BJ (cell line): ENCODE measurements around the gene KRTAP19-7. TPM values are rescaled to one million over a fixed set of nuclear protein-coding genes. Genes with fewer than 3 reads are reported as not detected.

ENCODE experiments used
- CTCF ChIA-PET: fragments of 350-600 bp; formaldehyde crosslinking; extraction: SDS; loops from one replicate; lab custom pipeline; 2021; ENCODE audit warnings: antibody characterized with exemption, inconsistent platforms; lab: Yijun Ruan, JAX
- POLR2A ChIA-PET: fragments of 300-600 bp; sonication (Branson Sonifier 250); formaldehyde crosslinking; extraction: SDS; loops from one replicate; lab custom pipeline; 2021; ENCODE audit warnings: antibody characterized with exemption; lab: Charles Lee
- DNase-seq: peaks from one replicate; pipeline ENCODE4 v3.0.0-alpha.2; 2011; ENCODE audit warnings: low read depth
- H3K27me3 ChIP-seq: 2 replicates; pipeline ENCODE4 v1.6.0; 2011; ENCODE audit warnings: low read length; ENCODE audit not compliant: control insufficient read depth, insufficient read depth
- H3K36me3 ChIP-seq: 2 replicates; pipeline ENCODE4 v1.5.1; 2011; ENCODE audit warnings: low read length; ENCODE audit not compliant: control insufficient read depth, insufficient read depth
- H3K4me3 ChIP-seq: 2 replicates; pipeline ENCODE4 v1.5.1; 2011; ENCODE audit warnings: low read depth, mild to moderate bottlenecking, control low read depth, low read length
- polyA plus RNA-seq: library from polyadenylated mRNA; depleted of rRNA; stranded (reverse); fragments of >200 nt; gene quantifications from 2 replicates; pipeline ENCODE4 v1.2.3, GENCODE V29; 2011
- TF ChIP-seq, protein P1 (sequence below): IDR thresholded peaks from 2 replicates; pipeline ENCODE4 v1.5.1; 2011; ENCODE audit warnings: low read depth, mild to moderate bottlenecking, control low read depth, inconsistent platforms, low read length, moderate library complexity; ENCODE audit not compliant: insufficient read depth

The KRTAP19-7 gene
- polyA plus RNA-seq, 1 experiment, result not detected

DNA sequence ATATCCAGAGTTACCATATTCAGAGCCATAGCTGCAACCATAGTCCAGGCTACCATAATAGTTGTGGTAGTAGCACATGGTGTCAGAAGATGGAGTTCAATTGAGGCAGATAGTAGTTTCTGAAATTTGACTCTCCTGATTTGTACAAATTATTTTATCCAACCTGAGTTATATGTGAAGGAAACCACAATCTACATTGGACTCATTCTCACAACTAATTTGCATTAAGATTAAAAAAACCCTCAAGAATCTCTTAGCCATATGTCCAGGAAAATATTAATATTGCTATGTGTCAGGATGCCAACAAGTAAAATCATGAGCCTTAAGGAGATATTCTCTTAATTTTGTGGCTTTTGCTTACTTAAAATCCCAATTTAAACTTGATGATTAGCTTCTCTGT, 29.2 kb upstream of the KRTAP19-7 start, which contains the start of gene KRTAP22-2:
TSS of gene KRTAP22-2 (minus strand) at position 101 of the 400 bp plus-strand sequence.
- no peak for DNase-seq
- TF ChIP-seq, protein P1, sequence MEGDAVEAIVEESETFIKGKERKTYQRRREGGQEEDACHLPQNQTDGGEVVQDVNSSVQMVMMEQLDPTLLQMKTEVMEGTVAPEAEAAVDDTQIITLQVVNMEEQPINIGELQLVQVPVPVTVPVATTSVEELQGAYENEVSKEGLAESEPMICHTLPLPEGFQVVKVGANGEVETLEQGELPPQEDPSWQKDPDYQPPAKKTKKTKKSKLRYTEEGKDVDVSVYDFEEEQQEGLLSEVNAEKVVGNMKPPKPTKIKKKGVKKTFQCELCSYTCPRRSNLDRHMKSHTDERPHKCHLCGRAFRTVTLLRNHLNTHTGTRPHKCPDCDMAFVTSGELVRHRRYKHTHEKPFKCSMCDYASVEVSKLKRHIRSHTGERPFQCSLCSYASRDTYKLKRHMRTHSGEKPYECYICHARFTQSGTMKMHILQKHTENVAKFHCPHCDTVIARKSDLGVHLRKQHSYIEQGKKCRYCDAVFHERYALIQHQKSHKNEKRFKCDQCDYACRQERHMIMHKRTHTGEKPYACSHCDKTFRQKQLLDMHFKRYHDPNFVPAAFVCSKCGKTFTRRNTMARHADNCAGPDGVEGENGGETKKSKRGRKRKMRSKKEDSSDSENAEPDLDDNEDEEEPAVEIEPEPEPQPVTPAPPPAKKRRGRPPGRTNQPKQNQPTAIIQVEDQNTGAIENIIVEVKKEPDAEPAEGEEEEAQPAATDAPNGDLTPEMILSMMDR, result no peak
- Histone ChIP-seq H3K36me3 (no peaks in the 10 kb centered on the region), H3K27me3 (no peaks in the 10 kb centered on the region), H3K4me3 (no peak within 1 kb of the TSS)
- POLR2A ChIA-PET, result no interaction called here
- CTCF ChIA-PET, result no interaction called here

DNA sequence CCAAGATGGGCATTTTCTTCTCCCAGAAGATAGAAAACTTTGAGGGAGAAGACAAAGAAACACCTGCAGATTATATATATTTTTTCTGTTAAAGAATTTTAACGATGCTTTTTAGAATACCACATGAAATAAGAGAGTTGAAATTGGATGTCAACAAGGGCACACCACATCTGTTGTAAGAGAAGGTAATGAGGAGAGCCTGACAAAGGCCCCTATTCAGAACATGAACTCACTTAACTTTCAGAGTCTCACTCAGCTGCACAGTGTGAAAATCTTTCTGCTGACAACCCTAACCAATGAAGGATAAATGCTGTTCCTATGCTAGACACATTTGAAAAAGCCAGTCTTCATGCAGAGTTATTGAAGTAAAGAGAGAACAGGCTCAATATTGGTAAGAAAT, 21.8 kb upstream of the KRTAP19-7 start:
- Histone ChIP-seq H3K4me3 (no peak overlapping the region), H3K27me3 (no peaks in the 10 kb centered on the region), H3K36me3 (no peaks in the 10 kb centered on the region)
- CTCF ChIA-PET, result no interaction called here
- TF ChIP-seq, protein P1, result no peak
- no peak for DNase-seq
- POLR2A ChIA-PET, result no interaction called here

DNA sequence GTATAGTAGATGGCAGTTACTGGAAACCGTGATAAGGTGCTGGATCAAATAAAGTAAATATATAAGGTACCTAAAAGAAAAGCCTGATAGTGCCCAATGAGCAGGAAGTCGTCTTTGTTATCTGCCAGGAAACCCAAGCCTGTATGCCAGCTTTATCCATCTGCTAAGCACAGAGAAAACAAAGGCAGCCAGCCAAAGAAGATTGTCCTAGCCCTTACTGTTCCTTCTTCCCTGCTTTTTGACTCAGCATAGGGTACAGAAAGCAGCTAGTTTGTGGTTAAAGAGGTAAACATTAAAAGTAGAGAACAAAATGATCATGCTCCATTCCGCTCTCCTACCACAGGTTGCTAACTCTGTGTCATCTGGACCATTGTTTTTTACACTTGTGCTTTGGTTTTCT, 19.0 kb upstream of the KRTAP19-7 start:
- POLR2A ChIA-PET, result no interaction called here
- Histone ChIP-seq H3K4me3 (no peak overlapping the region), H3K36me3 (no peaks in the 10 kb centered on the region), H3K27me3 (no peaks in the 10 kb centered on the region)
- CTCF ChIA-PET, result no interaction called here
- TF ChIP-seq, protein P1, result no peak
- DNase-seq, result no peak

DNA sequence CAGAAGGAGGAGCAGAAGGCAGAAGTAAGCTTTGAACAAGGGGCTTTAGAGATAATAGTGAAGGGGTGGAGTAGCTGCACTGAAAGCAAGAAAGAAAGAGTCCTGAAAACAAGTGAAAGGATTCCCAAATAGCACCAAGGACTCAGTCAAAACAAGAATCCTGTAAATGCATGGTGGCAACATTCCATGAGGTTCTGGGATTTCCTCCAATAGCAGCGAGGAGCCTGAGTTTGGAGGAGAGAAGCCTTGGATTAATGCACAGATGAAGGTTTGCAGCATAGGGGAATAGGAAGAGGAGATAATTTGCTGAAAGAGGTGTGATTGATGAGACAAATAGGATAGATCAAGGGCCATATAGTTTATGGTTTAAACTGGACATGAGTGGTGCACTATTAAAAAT, 18.2 kb upstream of the KRTAP19-7 start:
- no peaks in the 10 kb centered on the region for H3K27me3 ChIP-seq
- POLR2A ChIA-PET, result no interaction called here

DNA sequence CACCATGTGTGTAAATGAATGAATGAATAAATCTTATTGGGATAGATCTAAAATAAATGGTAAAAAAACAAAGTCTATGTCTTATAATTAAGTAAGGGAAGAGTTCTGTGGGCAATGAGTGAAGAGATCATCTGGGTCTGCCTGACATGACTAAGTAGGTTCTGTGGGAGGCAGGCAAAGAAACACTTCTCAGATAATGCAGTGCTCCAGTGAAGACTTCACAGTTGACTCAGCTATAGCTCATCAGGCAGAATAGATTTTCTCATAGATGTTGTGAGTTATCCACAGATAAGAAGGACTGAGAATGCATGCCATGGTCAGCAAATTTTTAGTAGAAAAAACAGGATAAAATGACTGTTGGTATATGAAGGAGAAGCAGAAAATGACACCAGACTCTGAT, 16.7 kb upstream of the KRTAP19-7 start:
- H3K4me3 ChIP-seq, result no peak overlapping the region
- H3K36me3 ChIP-seq, result no peaks in the 10 kb centered on the region
- POLR2A ChIA-PET, result no interaction called here
- TF ChIP-seq, protein P1, result no peak
- no peaks in the 10 kb centered on the region for H3K27me3 ChIP-seq
- CTCF ChIA-PET, result no interaction called here
- no peak for DNase-seq

More for the DNA sequence above, 18.2 kb upstream of the KRTAP19-7 start:
- Histone ChIP-seq H3K4me3 (no peak overlapping the region), H3K36me3 (no peaks in the 10 kb centered on the region)
- no peak for DNase-seq
- CTCF ChIA-PET, result no interaction called here
- TF ChIP-seq, protein P1, result no peak
